Measurements from ENCODE around the gene PRLH.

GRCh38 chr2:237571551-237571950 lies 5.2 kb downstream of the PRLH start:
- TF ChIP-seq CTCF (IDR thresholded peaks at IDR 0.05) (no peak), POLR2A (IDR thresholded peaks at IDR 0.05) (no peak)
